D721Med (cell line): Measurements from ENCODE around the gene LTB.

Source experiments
- DNase-seq: peaks from one replicate; pipeline ENCODE4 v3.0.0; 2011; ENCODE audit warnings: low spot score; ENCODE audit not compliant: insufficient read length
- FAIRE-seq: peaks from 2 replicates; lab custom pipeline; 2011; peaks lifted over from hg19 to GRCh38; lab: Jason Lieb, UNC
- CTCF ChIP-seq: IDR thresholded peaks from 2 replicates; pipeline ENCODE4 v1.5.1; 2012; ENCODE audit warnings: mild to moderate bottlenecking, control low read depth; ENCODE audit not compliant: insufficient read depth; ENCODE audit errors: missing control alignments

The LTB gene

GRCh38 chr6:31586008-31586407 lies 3.8 kb upstream of the LTB start, which contains the start of gene LST1:
Gene LST1, plus strand, starts transcription at chr6:31586277. Its CDS starts 1,023 bp downstream, at chr6:31587300.
- FAIRE-seq (no peak), DNase-seq (no peak)
- no peak for TF ChIP-seq CTCF

GRCh38 chr6:31585491-31585890 lies 3.3 kb upstream of the LTB start:
- peak; percentile 21 for TF ChIP-seq CTCF
- DNase-seq (no peak), FAIRE-seq (no peak)

- FAIRE-seq (no peak), DNase-seq (no peak)
- no peak for TF ChIP-seq CTCF
These were observed 592 bp downstream of the LTB start for GRCh38 chr6:31581434-31582229.

GRCh38 chr6:31580807-31581433 lies 1.3 kb downstream of the LTB start:
- DNase-seq (peak; percentile 86), FAIRE-seq (no peak)
- TF ChIP-seq CTCF, result peak; percentile 84

GRCh38 chr6:31580438-31580740 lies 1.8 kb downstream of the LTB start:
- FAIRE-seq (no peak), DNase-seq (no peak)
- TF ChIP-seq CTCF, result no peak

- no peak for TF ChIP-seq CTCF
- FAIRE-seq (no peak), DNase-seq (no peak)
These were observed 2.4 kb downstream of the LTB start for GRCh38 chr6:31579546-31580437.
